HG03039 (cell line): ENCODE measurements around the gene YY1.
A peak's percentile ranks its signal among the peaks of the same experiment; 100 is the strongest.

ENCODE experiments used
- ATAC-seq: cut with Tn5 transposase; IDR thresholded peaks from one replicate; pipeline ENCODE4 v1.9.1; 2021; ENCODE audit warnings: mild to moderate bottlenecking, moderate library complexity; ENCODE audit not compliant: unreplicated experiment

Gene YY1

GRCh38 chr14:100240668-100241032, 1.7 kb downstream of the YY1 start:
- ATAC-seq: no peak

GRCh38 chr14:100241279-100241678, 2.3 kb downstream of the YY1 start:
- ATAC-seq: no peak

- no peak for ATAC-seq
Measured at GRCh38 chr14:100243020-100243419, 4.1 kb downstream of the YY1 start.

GRCh38 chr14:100246809-100247428, 8.0 kb downstream of the YY1 start:
- no peak for ATAC-seq

GRCh38 chr14:100250732-100251465, 12.0 kb downstream of the YY1 start:
- no peak for ATAC-seq

- no peak for ATAC-seq
Measured at GRCh38 chr14:100252684-100253083, 13.7 kb downstream of the YY1 start.

GRCh38 chr14:100256339-100256895, 17.5 kb downstream of the YY1 start:
- ATAC-seq: peak; percentile 37

GRCh38 chr14:100261621-100262020, 22.7 kb downstream of the YY1 start:
- ATAC-seq: no peak

- no peak for ATAC-seq
Measured at GRCh38 chr14:100262545-100262944, 23.6 kb downstream of the YY1 start.

- ATAC-seq: no peak
Measured at GRCh38 chr14:100263141-100263540, 24.2 kb downstream of the YY1 start.

- ATAC-seq: no peak
Measured at GRCh38 chr14:100267990-100268389, 29.0 kb downstream of the YY1 start.

- no peak for ATAC-seq
Measured at GRCh38 chr14:100268591-100269207, 29.8 kb downstream of the YY1 start.

GRCh38 chr14:100271247-100271939, 32.4 kb downstream of the YY1 start:
- ATAC-seq: no peak

GRCh38 chr14:100274250-100274649, 35.3 kb downstream of the YY1 start:
- no peak for ATAC-seq

GRCh38 chr14:100275214-100275613, 36.3 kb downstream of the YY1 start:
- ATAC-seq: no peak

- ATAC-seq: no peak
Measured at GRCh38 chr14:100278702-100279101, 39.8 kb downstream of the YY1 start.

- no peak for ATAC-seq
Measured at GRCh38 chr14:100279133-100279532, 40.2 kb downstream of the YY1 start.

GRCh38 chr14:100279563-100279962, 40.6 kb downstream of the YY1 start:
- ATAC-seq: no peak

GRCh38 chr14:100281286-100282082, 42.5 kb downstream of the YY1 start:
- ATAC-seq: no peak

GRCh38 chr14:100282083-100282350, 43.1 kb downstream of the YY1 start:
- ATAC-seq: no peak
